ENCODE data around the gene ITIH5.

The ITIH5 gene

GRCh38 chr10:7547206-7547605 lies 119.6 kb downstream of the ITIH5 start:
- no peak for DNase-seq (ENCODE audit: low spot score)

GRCh38 chr10:7546385-7546967 lies 120.3 kb downstream of the ITIH5 start:
- no peak for DNase-seq (ENCODE audit: low spot score)

- DNase-seq (ENCODE audit: low spot score), result no peak
Measured at GRCh38 chr10:7545792-7546191, 121.0 kb downstream of the ITIH5 start.

- DNase-seq (ENCODE audit: low spot score), result no peak
Measured at GRCh38 chr10:7545261-7545660, 121.5 kb downstream of the ITIH5 start.

- DNase-seq (ENCODE audit: low spot score), result no peak
Measured at GRCh38 chr10:7544203-7544602, 122.6 kb downstream of the ITIH5 start.

- DNase-seq (ENCODE audit: low spot score), result no peak
Measured at GRCh38 chr10:7542189-7542914, 124.4 kb downstream of the ITIH5 start.

- no peak for DNase-seq (ENCODE audit: low spot score)
Measured at GRCh38 chr10:7541137-7542087, 125.4 kb downstream of the ITIH5 start.

GRCh38 chr10:7538970-7539654 lies 127.7 kb downstream of the ITIH5 start:
- DNase-seq (ENCODE audit: low spot score), result no peak

- no peak for DNase-seq (ENCODE audit: low spot score)
Measured at GRCh38 chr10:7537126-7537525, 129.6 kb downstream of the ITIH5 start.

GRCh38 chr10:7534480-7534852 lies 132.3 kb downstream of the ITIH5 start:
- no peak for DNase-seq (ENCODE audit: low spot score)

GRCh38 chr10:7533657-7534479 lies 132.9 kb downstream of the ITIH5 start:
- no peak for DNase-seq (ENCODE audit: low spot score)

- no peak for DNase-seq (ENCODE audit: low spot score)
Measured at GRCh38 chr10:7532723-7533498, 133.9 kb downstream of the ITIH5 start.

- DNase-seq (ENCODE audit: low spot score), result no peak
Measured at GRCh38 chr10:7529638-7530037, 137.1 kb downstream of the ITIH5 start.

GRCh38 chr10:7527468-7527867 lies 139.3 kb downstream of the ITIH5 start:
- DNase-seq (ENCODE audit: low spot score), result no peak

GRCh38 chr10:7526017-7526400 lies 140.8 kb downstream of the ITIH5 start:
- DNase-seq (ENCODE audit: low spot score), result no peak

- DNase-seq (ENCODE audit: low spot score), result peak; percentile 73
Measured at GRCh38 chr10:7525314-7526016, 141.3 kb downstream of the ITIH5 start.

GRCh38 chr10:7523656-7524055 lies 143.1 kb downstream of the ITIH5 start:
- no peak for DNase-seq (ENCODE audit: low spot score)

- no peak for DNase-seq (ENCODE audit: low spot score)
Measured at GRCh38 chr10:7520507-7521485, 146.0 kb downstream of the ITIH5 start.

- DNase-seq (ENCODE audit: low spot score), result no peak
Measured at GRCh38 chr10:7519351-7519750, 147.4 kb downstream of the ITIH5 start.

All from CD4-positive, alpha-beta T cell treated with Interleukin-2 at 100 ng/mL for 4 hours (primary cell).